OCI-LY1 (cell line): ENCODE measurements around the gene SPOP.
"Not testable (repeated sequence)": the region's sequence is repeated elsewhere in the genome, so short reads cannot be mapped to it uniquely, and the experiment has no call there.

Source experiments
- H2AFZ ChIP-seq: fragments of 200-600 bp; sonication (generic), shearing (Covaris generic); 2 replicates; pipeline ENCODE4 v1.6.0; 2014; ENCODE audit warnings: antibody characterized with exemption, mild to moderate bottlenecking, low read length
- H3F3A ChIP-seq: fragments of 200-600 bp; sonication (generic), shearing (Covaris generic); 2 replicates; pipeline ENCODE4 v1.6.0; 2014; ENCODE audit warnings: mild to moderate bottlenecking, antibody characterized with exemption, low read length, moderate library complexity; ENCODE audit not compliant: insufficient read depth
- H3K27ac ChIP-seq: fragments of 200-600 bp; sonication (generic); 2 replicates; pipeline ENCODE4 v1.5.1; 2014; ENCODE audit warnings: low read length, mixed run types, mild to moderate bottlenecking, low read depth; ENCODE audit not compliant: poor library complexity, severe bottlenecking
- H3K27me3 ChIP-seq: fragments of 200-600 bp; sonication (generic); 2 replicates; pipeline ENCODE4 v1.6.0; 2014; ENCODE audit warnings: antibody characterized with exemption, mild to moderate bottlenecking, low read length, moderate library complexity; ENCODE audit not compliant: insufficient read depth
- H3K36me3 ChIP-seq: fragments of 200-600 bp; sonication (generic); 2 replicates; pipeline ENCODE4 v1.6.1; 2014; ENCODE audit warnings: mild to moderate bottlenecking, antibody characterized with exemption, low read length, moderate library complexity, mixed read lengths; ENCODE audit not compliant: insufficient read depth
- H3K4me1 ChIP-seq: fragments of 200-600 bp; sonication (generic); 2 replicates; pipeline ENCODE4 v1.5.1; 2014; ENCODE audit warnings: mild to moderate bottlenecking, low read length, moderate library complexity; ENCODE audit not compliant: insufficient read depth, severe bottlenecking
- H3K4me2 ChIP-seq: fragments of 200-600 bp; sonication (generic), shearing (Covaris generic); 2 replicates; pipeline ENCODE4 v1.6.1; 2014; ENCODE audit warnings: low read length
- H3K4me3 ChIP-seq: fragments of 200-600 bp; sonication (generic); 2 replicates; pipeline ENCODE4 v1.5.1; 2014; ENCODE audit warnings: low read length, low read depth, mild to moderate bottlenecking, mixed read lengths; ENCODE audit not compliant: poor library complexity, severe bottlenecking
- H3K79me2 ChIP-seq: fragments of 200-600 bp; shearing (Covaris generic); 2 replicates; pipeline ENCODE4 v1.6.1; 2016; ENCODE audit warnings: mixed run types, low read length, mixed read lengths; ENCODE audit not compliant: insufficient read depth
- H3K9ac ChIP-seq: fragments of 200-600 bp; sonication (generic), shearing (Covaris generic); 2 replicates; pipeline ENCODE4 v1.6.1; 2014; ENCODE audit warnings: mild to moderate bottlenecking, low read length, mixed read lengths
- H3K9me2 ChIP-seq: fragments of 200-600 bp; sonication (generic), shearing (Covaris generic); 2 replicates; pipeline ENCODE4 v1.6.1; 2014; ENCODE audit warnings: low read depth, mild to moderate bottlenecking, low read length, mixed read lengths
- H3K9me3 ChIP-seq: fragments of 200-600 bp; shearing (Covaris generic); 2 replicates; pipeline ENCODE4 v1.6.1; 2014; ENCODE audit warnings: low read length, mixed read lengths
- H4K20me1 ChIP-seq: fragments of 200-600 bp; sonication (generic), shearing (Covaris generic); 2 replicates; pipeline ENCODE4 v1.6.0; 2016; ENCODE audit warnings: mild to moderate bottlenecking, low read length; ENCODE audit not compliant: insufficient read depth
- EZH2 ChIP-seq: fragments of 200-600 bp; sonication (generic), shearing (Covaris generic); IDR thresholded peaks from 2 replicates; pipeline ENCODE4 v1.8.0; 2017; ENCODE audit warnings: borderline replicate concordance, mixed run types, mild to moderate bottlenecking, antibody characterized with exemption, low read length, moderate library complexity, mixed read lengths
- TF ChIP-seq, protein P1 (sequence below): fragments of 200-600 bp; sonication (generic), shearing (Covaris generic); IDR thresholded peaks from 2 replicates; pipeline ENCODE4 v1.5.1; 2017; ENCODE audit warnings: mild to moderate bottlenecking, antibody characterized with exemption, low read length, moderate library complexity, mixed read lengths

Gene SPOP

DNA sequence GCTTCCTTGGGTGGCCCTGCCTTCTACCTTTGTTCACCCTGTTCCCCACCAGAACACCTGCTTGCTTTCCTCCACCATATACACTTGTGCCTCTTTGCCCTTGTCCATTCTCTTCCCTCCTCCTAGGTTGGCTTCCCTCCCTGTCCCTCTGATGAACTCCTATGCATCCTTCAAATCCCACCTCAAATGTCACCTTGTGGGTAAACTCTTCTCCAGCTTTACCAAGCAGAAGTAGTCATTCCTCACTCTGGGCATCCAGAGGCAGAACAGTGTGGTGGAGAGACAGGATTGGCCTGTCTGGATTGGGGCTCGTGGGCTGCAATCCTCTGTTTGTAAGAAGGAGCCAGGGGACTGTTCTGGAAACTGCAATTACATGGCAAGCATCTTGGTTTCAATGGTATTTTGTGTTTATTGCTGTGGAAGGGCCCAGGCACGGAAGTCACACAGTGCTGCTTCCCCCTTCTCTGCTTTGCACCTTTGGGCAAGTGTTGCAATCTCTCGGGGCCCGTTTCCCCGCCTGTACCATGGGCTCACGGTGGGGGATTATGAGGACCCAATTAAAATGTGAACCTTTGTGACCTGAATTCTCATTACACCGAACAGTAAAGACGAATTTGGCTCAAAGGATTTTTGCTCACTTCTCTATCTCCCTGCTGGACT is 124.1 kb downstream of the SPOP start:
- H3K4me1 ChIP-seq, result peaks cover 3% of the 10 kb centered on the region
- H3K4me3 ChIP-seq, result no peak overlapping the region
- no peaks in the 10 kb centered on the region for H3K9me3 ChIP-seq
- no peaks in the 10 kb centered on the region for H3K36me3 ChIP-seq
- no peak overlapping the region for H2AFZ ChIP-seq
- TF ChIP-seq, protein P1, sequence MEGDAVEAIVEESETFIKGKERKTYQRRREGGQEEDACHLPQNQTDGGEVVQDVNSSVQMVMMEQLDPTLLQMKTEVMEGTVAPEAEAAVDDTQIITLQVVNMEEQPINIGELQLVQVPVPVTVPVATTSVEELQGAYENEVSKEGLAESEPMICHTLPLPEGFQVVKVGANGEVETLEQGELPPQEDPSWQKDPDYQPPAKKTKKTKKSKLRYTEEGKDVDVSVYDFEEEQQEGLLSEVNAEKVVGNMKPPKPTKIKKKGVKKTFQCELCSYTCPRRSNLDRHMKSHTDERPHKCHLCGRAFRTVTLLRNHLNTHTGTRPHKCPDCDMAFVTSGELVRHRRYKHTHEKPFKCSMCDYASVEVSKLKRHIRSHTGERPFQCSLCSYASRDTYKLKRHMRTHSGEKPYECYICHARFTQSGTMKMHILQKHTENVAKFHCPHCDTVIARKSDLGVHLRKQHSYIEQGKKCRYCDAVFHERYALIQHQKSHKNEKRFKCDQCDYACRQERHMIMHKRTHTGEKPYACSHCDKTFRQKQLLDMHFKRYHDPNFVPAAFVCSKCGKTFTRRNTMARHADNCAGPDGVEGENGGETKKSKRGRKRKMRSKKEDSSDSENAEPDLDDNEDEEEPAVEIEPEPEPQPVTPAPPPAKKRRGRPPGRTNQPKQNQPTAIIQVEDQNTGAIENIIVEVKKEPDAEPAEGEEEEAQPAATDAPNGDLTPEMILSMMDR, result no peak
- no peak for TF ChIP-seq EZH2
- H3K27me3 ChIP-seq, result no peaks in the 10 kb centered on the region
- no peak overlapping the region for H3K4me2 ChIP-seq
- H4K20me1 ChIP-seq, result no peaks in the 10 kb centered on the region
- no peaks in the 10 kb centered on the region for H3K79me2 ChIP-seq
- no peaks in the 10 kb centered on the region for H3F3A ChIP-seq
- no peak overlapping the region for H3K9ac ChIP-seq
- no peak overlapping the region for H3K27ac ChIP-seq
- no peaks in the 10 kb centered on the region for H3K9me2 ChIP-seq

DNA sequence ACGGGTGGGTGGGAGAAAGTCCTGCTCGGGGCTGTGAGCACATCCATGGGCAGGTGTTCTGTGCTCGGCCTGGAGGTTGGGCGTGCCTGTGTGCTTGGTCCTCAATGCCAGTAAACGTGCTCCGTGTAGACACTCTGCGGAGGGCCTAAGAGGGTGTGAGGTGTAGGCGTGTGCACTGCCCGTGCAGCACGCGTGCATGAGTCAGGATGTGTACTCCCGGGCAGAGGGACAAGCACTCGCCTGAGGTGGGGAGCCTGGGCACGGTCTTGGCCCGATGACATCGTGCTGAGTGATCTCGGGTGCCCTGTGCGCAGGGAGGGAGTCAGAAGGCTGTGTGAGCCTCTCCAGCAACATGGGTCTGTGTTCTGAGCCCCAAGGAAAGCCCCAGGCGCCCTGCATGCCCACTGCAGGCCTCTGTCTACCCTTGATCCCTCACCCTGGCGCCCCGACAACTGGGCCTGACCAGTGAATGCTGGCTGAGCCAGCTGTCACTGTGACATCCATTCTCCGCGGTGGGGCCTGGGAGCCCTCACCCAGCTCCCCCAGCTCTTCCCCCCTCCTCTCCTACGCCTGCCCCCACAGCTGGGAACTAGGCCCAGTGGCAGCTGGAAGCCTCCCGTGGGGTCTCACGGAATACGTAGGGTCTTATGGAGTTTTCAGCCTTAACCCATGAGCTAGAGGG is 125.7 kb downstream of the SPOP start:
- Histone ChIP-seq H3K27ac (no peak overlapping the region), H3F3A (no peaks in the 10 kb centered on the region)

GRCh38 chr17:49551221-49552069 is 126.5 kb downstream of the SPOP start:
- no peaks in the 10 kb centered on the region; the same call in 1 of the 2 replicates for H3K27me3 ChIP-seq
- H3K4me1 ChIP-seq, result peaks cover 3% of the 10 kb centered on the region
- no peaks in the 10 kb centered on the region for H3K79me2 ChIP-seq
- H3K9ac ChIP-seq, result no peak overlapping the region
- H4K20me1 ChIP-seq, result no peaks in the 10 kb centered on the region
- no peaks in the 10 kb centered on the region for H3K9me2 ChIP-seq
- no peaks in the 10 kb centered on the region for H3K36me3 ChIP-seq
- no peak overlapping the region for H2AFZ ChIP-seq
- TF ChIP-seq EZH2, result no peak
- TF ChIP-seq, protein P1, result no peak
- H3F3A ChIP-seq, result no peaks in the 10 kb centered on the region
- no peaks in the 10 kb centered on the region for H3K9me3 ChIP-seq
- no peak overlapping the region for H3K4me3 ChIP-seq
- H3K4me2 ChIP-seq, result no peak overlapping the region
- H3K27ac ChIP-seq, result no peak overlapping the region

More for the DNA sequence above, 125.7 kb downstream of the SPOP start:
- peaks cover 3% of the 10 kb centered on the region for H3K4me1 ChIP-seq
- no peaks in the 10 kb centered on the region for H3K9me3 ChIP-seq
- H3K4me2 ChIP-seq, result no peak overlapping the region
- H3K4me3 ChIP-seq, result no peak overlapping the region
- no peaks in the 10 kb centered on the region for H3K27me3 ChIP-seq
- no peaks in the 10 kb centered on the region for H3K79me2 ChIP-seq
- H3K9ac ChIP-seq, result no peak overlapping the region
- no peak overlapping the region for H2AFZ ChIP-seq
- no peaks in the 10 kb centered on the region for H4K20me1 ChIP-seq
- no peaks in the 10 kb centered on the region for H3K9me2 ChIP-seq
- TF ChIP-seq EZH2, result no peak
- TF ChIP-seq, protein P1, result no peak
- H3K36me3 ChIP-seq, result no peaks in the 10 kb centered on the region

DNA sequence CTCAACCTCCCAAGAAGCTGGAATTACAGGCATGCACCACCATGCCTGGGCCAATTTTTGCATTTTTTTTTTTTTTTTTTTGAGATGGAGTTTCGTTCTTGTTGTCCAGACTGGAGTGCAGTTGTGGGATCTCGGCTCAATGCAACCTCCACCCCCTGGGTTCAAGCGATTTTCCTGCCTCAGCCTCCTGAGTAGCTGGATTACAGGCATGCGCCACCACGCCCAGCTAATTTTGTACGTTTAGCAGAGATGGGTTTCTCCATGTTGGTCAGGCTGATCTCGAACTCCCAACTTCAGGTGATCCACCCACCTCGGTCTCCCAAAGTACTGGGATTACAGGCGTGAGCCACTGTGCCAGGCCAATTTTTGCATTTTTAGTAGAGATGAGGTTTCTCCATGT is 127.1 kb downstream of the SPOP start:
- not testable (repeated sequence) for H3K4me3 ChIP-seq, H3F3A ChIP-seq, H3K9me3 ChIP-seq, H3K27ac ChIP-seq, H3K4me1 ChIP-seq, H3K79me2 ChIP-seq, H3K9me2 ChIP-seq, H3K36me3 ChIP-seq, H4K20me1 ChIP-seq, H2AFZ ChIP-seq, H3K4me2 ChIP-seq, H3K9ac ChIP-seq, H3K27me3 ChIP-seq
